ENCODE measurements around the gene CSPG4. TPM values are rescaled to one million over a fixed set of nuclear protein-coding genes. Genes with fewer than 3 reads are reported as not detected.

The CSPG4 gene
- 0.07 and 1.1 TPM in 2 replicates for total RNA-seq (2011; cell fraction: chromatin; rRNA removed; ENCODE audit: low replicate concordance)
- 0.39 and 1.2 TPM in 2 replicates for total RNA-seq (2011; cell fraction: nucleolus; rRNA removed)
- total RNA-seq (2011; cell fraction: nucleoplasm; rRNA removed) = 0.22 and 0.23 TPM in 2 replicates
- total RNA-seq (2014; rRNA removed) = 0.08 TPM in 1 of 2 replicates, not detected in the other
- total RNA-seq (2014; rRNA removed; fragmentation: Illumina TruSeq; extraction: Trizol) = not detected in 2 replicates
- under 0.01 TPM in 1 of 2 replicates, not detected in the other for total RNA-seq (2015; rRNA removed; fragmentation: Illumina TruSeq; extraction: Trizol)
- 0.07 TPM in 2 replicates for total RNA-seq (2021)
- 0.04 and 0.08 TPM in 2 replicates for polyA plus RNA-seq (2011; rRNA removed)
- polyA plus RNA-seq (2011; cell fraction: cytosol; rRNA removed) = 0.06 and 0.16 TPM in 2 replicates
- polyA plus RNA-seq (2011; cell fraction: nucleus; rRNA removed) = 0.21 and 0.73 TPM in 2 replicates
- 0.10 and 0.32 TPM in 2 replicates for polyA plus RNA-seq (2012)
- 0.01 and 0.03 TPM in 2 replicates for polyA plus RNA-seq (2014; fragmentation: Illumina TruSeq; extraction: Trizol)
- polyA plus RNA-seq (2014; fragmentation: Nextera tagmentation; extraction: Ambion mirVana) = not detected
- polyA plus RNA-seq (2014; rRNA removed) = not detected in 2 replicates
- 0.09 and 0.11 TPM in 2 replicates for polyA minus RNA-seq (2011; rRNA and poly(A)+ RNA removed)
- polyA minus RNA-seq (2011; cell fraction: cytosol; rRNA and poly(A)+ RNA removed) = 0.29 and 0.73 TPM in 2 replicates
- polyA minus RNA-seq (2011; cell fraction: nucleus; rRNA and poly(A)+ RNA removed) = 0.33 and 0.40 TPM in 2 replicates
- Bru-seq, nascent RNA = percentile 10 among the genes with signal in this experiment
- BruChase-seq, experiment 1, labeled RNA remaining after a 2-hour chase = not detected
- percentile 3 among the genes with signal in this experiment for BruChase-seq, experiment 2, labeled RNA remaining after a 6-hour chase
- long read RNA-seq, experiment 1 = 0 reads
- long read RNA-seq, experiment 2 = 0 reads
- long read RNA-seq, experiment 3 = 0 reads

- no peaks in the 10 kb centered on the region for H3K9me1 ChIP-seq (ENCODE audit: control insufficient read depth, insufficient read depth, low read length)
- H3K79me2 ChIP-seq (ENCODE audit: control insufficient read depth, insufficient read depth, low read length) = no peaks in the 10 kb centered on the region
- POLR2A ChIA-PET = no interaction called here
- peaks cover 0 to 12% of the 10 kb centered on the region in 2 experiments; a peak in 2 of 5 replicates for H3K4me1 ChIP-seq (replicated peaks in 1 of 2; ENCODE audit: control insufficient read depth in 2 of 2, insufficient read depth in 2 of 2, low read length in 2 of 2)
- H3K27me3 ChIP-seq (ENCODE audit: control insufficient read depth in 2 of 2, insufficient read depth in 2 of 2, low read length in 2 of 2) = peaks cover 0 to 10% of the 10 kb centered on the region in 2 experiments; a peak in 1 of 5 replicates
- peak within 1 kb of the TSS in 1 of 2 experiments; percentile 85; a peak in 2 of 4 replicates for H3K9ac ChIP-seq (ENCODE audit: insufficient read depth in 1 of 2, low read depth in 2 of 2, low read length in 2 of 2)
- 6% methylated on average over 31 of the region's 36 CpGs for WGBS (ENCODE audit: insufficient coverage, low coverage, missing lambda C conversion rate)
- peak; percentile 88 for ATAC-seq
- H3K4me3 ChIP-seq = no peak within 1 kb of the TSS
- H3K36me3 ChIP-seq (ENCODE audit: control insufficient read depth, insufficient read depth, low read length) = no peaks in the 10 kb centered on the region
- no peaks in the 10 kb centered on the region for H3K9me3 ChIP-seq (replicated peaks; ENCODE audit: control insufficient read depth, insufficient read depth, low read depth, low read length)
- BruUV-seq (replicated peaks) = no TSS peak
- in situ Hi-C loops (cut with MboI) (no loop called here), intact Hi-C loops (cut with micrococcal nuclease) (no loop called here)
- no peak within 1 kb of the TSS for H3K4me2 ChIP-seq (ENCODE audit: insufficient read depth, low read length)
- no peaks in the 10 kb centered on the region; the same call in 1 of the 2 replicates for H4K20me1 ChIP-seq (replicated peaks; ENCODE audit: control insufficient read depth, insufficient read depth, low read length)
- FAIRE-seq = no peak
- peak within 1 kb of the TSS; percentile 27; the same call in 1 of the 2 replicates for H2AFZ ChIP-seq (ENCODE audit: low read depth, low read length)
- H3K27ac ChIP-seq (ENCODE audit: extremely low read depth, low read depth, low read length) = no peak within 1 kb of the TSS
- DNase-seq (ENCODE audit: extremely low read depth in 1 of 4, low spot score in 3 of 4) = peak; percentile 49 to 82 (median 72)
- CTCF ChIA-PET (ENCODE audit: low intra/inter-chr PET ratio) = no interaction called here
- TF ChIP-seq STAT6 (CRISPR knock-in tag; IDR thresholded peaks at IDR 0.05) = no peak
- peak; percentile 45; the same call in 1 of the 2 replicates for TF ChIP-seq EGR1 (conservative IDR thresholded peaks at IDR 0.05)
- TF ChIP-seq NRF1 (conservative IDR thresholded peaks at IDR 0.05 in 1 of 2, IDR thresholded peaks at IDR 0.05 in 1 of 2) = peak; percentile 69 to 71
- TF ChIP-seq ZFP91 (CRISPR knock-in tag; IDR thresholded peaks at IDR 0.05) = peak; percentile 88
- TF ChIP-seq ZBTB33 (CRISPR knock-in tag; IDR thresholded peaks at IDR 0.05) = peak; percentile 26; the same call in 1 of the 2 replicates
- no peak for TF ChIP-seq CHD2 (IDR thresholded peaks at IDR 0.05; ENCODE audit: low read depth, low read length)
- peak; percentile 27 for TF ChIP-seq HMGN3 (IDR thresholded peaks at IDR 0.05; ENCODE audit: borderline replicate concordance, extremely low read depth, insufficient read length, low read depth, low read length)
- TF ChIP-seq VEZF1 (CRISPR knock-in tag; IDR thresholded peaks at IDR 0.05) = peak; percentile 50
Observed at GRCh38 chr15:75712668-75713337, at the start of gene CSPG4. CSPG4 (minus strand) TSS chr15:75712848; CDS start chr15:75712755, 93 bp downstream.
